Left lung (tissue), 10 donors: ENCODE results near the gene PTPN13. TPM values are rescaled to one million over a fixed set of nuclear protein-coding genes. Genes with fewer than 3 reads are reported as not detected.

Experiments used
- ATAC-seq: fragments of 200-7000 bp; cut with Tn5 transposase; one replicate; pipeline ENCODE4 v1.9.1; 2020; ENCODE audit warnings: moderate library complexity
- DNase-seq, 4 donors: peaks; one replicate each; pipeline ENCODE4 v3.0.0-alpha.2; 2013 to 2020
- H3K27ac ChIP-seq, 2 donors: fragments of 200-600 bp; sonication (generic) in 1 of 2; one replicate each; pipeline versions ENCODE4 v1.5.0 to v1.8.0; 2020 to 2021
- H3K27me3 ChIP-seq, 2 donors: fragments of 200-600 bp; sonication (generic) in 1 of 2; one replicate each; pipeline versions ENCODE4 v1.5.0 to v1.8.0; 2020 to 2021
- H3K36me3 ChIP-seq, 2 donors: fragments of 200-600 bp; sonication (generic) in 1 of 2; one replicate each; pipeline versions ENCODE4 v1.5.0 to v1.8.0; 2020 to 2021
- H3K4me1 ChIP-seq, 2 donors: fragments of 200-600 bp; one replicate each; pipeline ENCODE4 v1.8.0; 2021
- H3K4me3 ChIP-seq, 2 donors: fragments of 200-600 bp; sonication (generic) in 1 of 2; one replicate each; pipeline versions ENCODE4 v1.5.0 to v1.8.0; 2020 to 2021; ENCODE audit warnings: mild to moderate bottlenecking in 1 of 2
- H3K9me3 ChIP-seq, 2 donors: fragments of 200-600 bp; sonication (generic) in 1 of 2; one replicate each; pipeline versions ENCODE4 v1.5.0 to v1.8.0; 2020 to 2021
- CTCF ChIP-seq, 2 donors: fragments of 200-600 bp; sonication (generic) in 1 of 2; IDR thresholded peaks; one replicate each; pipeline versions ENCODE4 v1.5.0 to v1.8.0; 2021; ENCODE audit warnings: antibody characterized with exemption in 2 of 2
- intact Hi-C, 2 donors: fragments of 100-400 bp; cut with DNase I; formaldehyde crosslinking; loops; one replicate each; pipeline versions ENCODE4 v1.11.2 to v1.14.2; 2022
- polyA plus RNA-seq, 6 donors: library from polyadenylated mRNA; unstranded; fragments of 120-200 nt; gene quantifications; one replicate each; pipeline ENCODE4 v1.2.1, GENCODE V29; 2013; ENCODE audit not compliant: insufficient read length in 6 of 6
- total RNA-seq, 2 donors: library from RNA; stranded (reverse); fragmentation: NEBNext Ultra II Directional; extraction: Animal tissue kit (Norgen Biotek cat#: 25700); gene quantifications; one replicate each; pipeline ENCODE4 v1.2.1, GENCODE V29; 2021
- donor health status: DM: no; HTN: yes; CAD: no.
- donor health status: DM: no; HTN: no; CAD: no.

Gene PTPN13
- total and polyA plus RNA-seq, 8 donors: 59.0 to 159 (median 95.6) TPM

DNA sequence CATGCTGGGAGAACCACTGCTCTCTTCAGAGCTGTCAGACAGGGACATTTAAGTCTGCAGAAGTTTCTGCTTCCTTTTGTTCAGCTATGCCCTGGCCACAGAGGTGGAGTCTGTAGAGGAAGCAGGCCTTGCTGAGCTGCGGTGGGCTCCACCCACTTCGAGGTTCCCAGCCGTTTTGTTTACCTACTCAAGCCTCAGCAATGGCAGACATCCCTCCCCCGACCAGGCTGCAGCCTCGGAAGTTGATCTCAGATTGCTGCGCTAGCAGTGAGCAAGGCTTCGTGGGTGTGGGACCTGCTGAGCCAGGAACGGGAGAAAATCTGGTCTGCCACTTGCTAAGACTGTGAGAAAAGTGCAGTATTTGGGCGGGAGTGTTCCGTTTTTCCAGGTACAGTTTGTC lies 136.2 kb downstream of the PTPN13 start:
- Histone ChIP-seq H3K36me3 (no peaks in the 10 kb centered on the region), H3K4me1 (no peaks in the 10 kb centered on the region), H3K27ac (no peak overlapping the region), H3K4me3 (no peak overlapping the region), H3K9me3 (no peaks in the 10 kb centered on the region), H3K27me3 (no peaks in the 10 kb centered on the region)
- TF ChIP-seq CTCF (IDR thresholded peaks at IDR 0.05): no peak
- DNase-seq (no peak), ATAC-seq (no peak)
- intact Hi-C loops: no loop called here

DNA sequence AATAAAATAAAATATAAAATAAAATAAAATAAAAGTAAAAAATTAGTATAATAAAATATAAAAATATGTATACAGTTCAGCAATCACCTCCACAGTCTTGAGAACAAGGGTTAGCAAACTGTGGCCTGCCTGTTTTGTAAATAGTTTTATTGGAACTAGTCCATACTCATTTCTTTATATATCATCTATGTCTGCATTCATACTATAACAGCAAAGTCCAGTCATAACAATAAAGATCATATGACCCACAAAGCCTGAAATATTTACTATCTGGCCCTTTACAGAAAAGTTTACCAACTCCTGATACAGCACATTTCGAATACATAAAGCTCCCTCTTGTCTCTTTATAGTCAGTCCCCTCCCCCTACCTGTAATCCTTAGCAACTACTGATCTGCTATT lies 143.1 kb downstream of the PTPN13 start:
- intact Hi-C loops: no loop called here
- TF ChIP-seq CTCF (IDR thresholded peaks at IDR 0.05): no peak
- H3K4me3 ChIP-seq: no peak overlapping the region
- no peak overlapping the region for H3K27ac ChIP-seq
- DNase-seq (no peak), ATAC-seq (no peak)
- H3K9me3 ChIP-seq: peaks cover 0 to 5% of the 10 kb centered on the region in 2 donors
- H3K36me3 ChIP-seq: peaks cover 0 to 4% of the 10 kb centered on the region in 2 donors
- H3K27me3 ChIP-seq: no peaks in the 10 kb centered on the region
- no peaks in the 10 kb centered on the region for H3K4me1 ChIP-seq

DNA sequence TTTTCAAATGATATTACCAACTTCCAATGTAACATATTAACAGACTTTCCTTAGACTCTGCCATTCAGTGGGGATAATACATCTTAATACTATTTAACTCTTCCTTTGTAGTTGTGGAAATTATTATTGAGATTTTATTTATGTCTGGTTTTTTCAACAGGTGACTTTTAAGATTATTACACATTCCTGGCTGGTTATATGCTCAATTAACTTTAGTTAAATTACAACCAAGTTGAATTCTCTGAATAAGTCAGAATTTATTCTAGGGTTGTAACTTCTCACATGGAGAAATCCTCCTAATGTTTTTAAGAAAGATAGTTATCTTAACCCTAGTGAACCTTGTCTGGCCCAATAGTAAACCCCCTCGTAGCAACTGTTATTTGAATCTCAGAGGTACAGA lies 147.7 kb downstream of the PTPN13 start:
- Histone ChIP-seq H3K36me3 (peaks cover 0 to 4% of the 10 kb centered on the region in 2 donors), H3K4me3 (no peak overlapping the region), H3K27me3 (no peaks in the 10 kb centered on the region), H3K9me3 (peaks cover 0 to 5% of the 10 kb centered on the region in 2 donors), H3K4me1 (no peaks in the 10 kb centered on the region), H3K27ac (no peak overlapping the region)
- TF ChIP-seq CTCF (IDR thresholded peaks at IDR 0.05): no peak
- intact Hi-C loops: no loop called here
- DNase-seq (no peak), ATAC-seq (no peak)

DNA sequence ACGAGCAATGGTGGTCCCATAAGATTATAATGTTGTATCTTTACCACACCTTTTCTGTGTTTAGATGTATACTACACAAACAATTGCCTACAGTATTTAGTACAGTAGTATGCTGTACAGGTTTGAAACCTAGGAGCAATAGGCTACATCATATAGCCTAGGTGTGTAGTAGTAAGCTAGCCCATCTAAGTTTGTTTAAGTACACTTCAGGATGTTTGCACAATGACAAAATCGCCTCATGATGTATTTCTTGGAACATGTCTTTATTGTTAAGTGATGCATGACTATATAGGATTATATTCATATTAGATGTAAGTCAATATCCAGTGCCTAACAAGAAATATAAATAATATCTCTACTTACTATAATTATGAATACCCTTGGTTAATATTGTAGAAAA lies 150.5 kb downstream of the PTPN13 start:
- H3K4me3 ChIP-seq: no peak overlapping the region
- DNase-seq (no peak), ATAC-seq (peak; percentile 25)
- no peak for TF ChIP-seq CTCF (IDR thresholded peaks at IDR 0.05)
- intact Hi-C loops: no loop called here
- peaks cover 0 to 5% of the 10 kb centered on the region in 2 donors for H3K9me3 ChIP-seq
- H3K27me3 ChIP-seq: no peaks in the 10 kb centered on the region
- H3K36me3 ChIP-seq: peaks cover 0 to 4% of the 10 kb centered on the region in 2 donors
- no peak overlapping the region for H3K27ac ChIP-seq
- H3K4me1 ChIP-seq: no peaks in the 10 kb centered on the region

DNA sequence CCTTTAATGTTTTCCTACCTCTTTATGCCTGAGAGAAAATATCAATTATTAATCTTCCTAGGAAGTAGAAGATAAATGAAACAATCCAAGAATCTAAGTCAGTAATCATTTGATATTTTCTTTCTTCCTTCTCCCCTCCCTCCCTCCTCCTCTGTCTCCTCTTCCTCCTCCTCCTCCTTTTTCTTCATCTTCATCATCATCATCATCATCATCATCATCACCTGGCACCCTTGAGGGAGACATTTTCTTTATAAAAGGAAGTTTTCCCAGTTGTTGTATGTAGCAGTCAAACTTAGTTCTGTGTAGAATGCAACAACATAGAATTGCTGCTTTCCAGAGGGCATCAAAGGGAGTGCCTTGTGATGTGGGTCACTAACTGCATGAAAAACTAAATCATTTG lies 155.0 kb downstream of the PTPN13 start:
- H3K36me3 ChIP-seq: peaks cover 4 to 5% of the 10 kb centered on the region in 2 donors
- no peak for ATAC-seq
- TF ChIP-seq CTCF (IDR thresholded peaks at IDR 0.05): no peak

More for the DNA sequence above, 155.0 kb downstream of the PTPN13 start:
- Histone ChIP-seq H3K27me3 (no peaks in the 10 kb centered on the region), H3K9me3 (no peaks in the 10 kb centered on the region), H3K4me3 (no peak overlapping the region), H3K4me1 (no peaks in the 10 kb centered on the region), H3K27ac (no peak overlapping the region)
- no peak for DNase-seq
- intact Hi-C loops: no loop called here
